GM12878 (cell line): ENCODE measurements around the gene CNIH1.

Experiments used
- CTCF ChIP-seq, 3 experiments: IDR thresholded peaks in 2 of 3; conservative IDR thresholded peaks in 1 of 3; 2 replicates each; pipeline ENCODE4 v1.5.1; 2011; ENCODE audit warnings: low read depth in 3 of 3, low read length in 3 of 3, mild to moderate bottlenecking in 3 of 3, control low read depth in 2 of 3, moderate library complexity in 2 of 3, inconsistent platforms in 1 of 3, mixed read lengths in 1 of 3; ENCODE audit not compliant: control insufficient read depth in 2 of 3, insufficient read depth in 1 of 3; ENCODE audit errors: extremely low read depth in 1 of 3
- EP300 ChIP-seq, 2 experiments: fragments of 150-350 bp in 1 of 2; IDR thresholded peaks; 2 replicates each; pipeline ENCODE4 v1.6.1; 2011 to 2012; ENCODE audit warnings: low read depth in 2 of 2, low read length in 2 of 2, borderline replicate concordance in 1 of 2, improper control_type of control experiment in 1 of 2, inconsistent platforms in 1 of 2; ENCODE audit not compliant: control insufficient read depth in 1 of 2
- JUND ChIP-seq: IDR thresholded peaks from 2 replicates; pipeline ENCODE4 v1.6.1; 2012; ENCODE audit warnings: low read depth, mild to moderate bottlenecking, low read length, improper control_type of control experiment, moderate library complexity
- RAD21 ChIP-seq: IDR thresholded peaks from 2 replicates; pipeline ENCODE4 v1.6.1; 2011; ENCODE audit warnings: mild to moderate bottlenecking, low read depth, low read length, moderate library complexity; ENCODE audit not compliant: insufficient read depth
- WRNIP1 ChIP-seq: IDR thresholded peaks from 2 replicates; pipeline ENCODE4 v1.6.1; 2011; ENCODE audit warnings: low read depth, low read length, improper control_type of control experiment, borderline replicate concordance
- ZBTB33 ChIP-seq: fragments of 450-650 bp; IDR thresholded peaks from 2 replicates; pipeline ENCODE4 v1.6.1; 2017; ENCODE audit warnings: mild to moderate bottlenecking

- no peak for TF ChIP-seq RAD21
- no peak for TF ChIP-seq EP300 (IDR thresholded peaks at IDR 0.05; ENCODE audit: borderline replicate concordance in 1 of 2, control insufficient read depth in 1 of 2, low read depth in 2 of 2, low read length in 2 of 2)
- TF ChIP-seq CTCF (IDR thresholded peaks at IDR 0.05 in 2 of 3, conservative IDR thresholded peaks at IDR 0.05 in 1 of 3; ENCODE audit: control insufficient read depth in 2 of 3, extremely low read depth in 1 of 3, insufficient read depth in 1 of 3, low read depth in 3 of 3, low read length in 3 of 3): no peak
- no peak for TF ChIP-seq ZBTB33
- no peak for TF ChIP-seq WRNIP1
- TF ChIP-seq JUND: no peak
Observed at GRCh38 chr14:54470701-54471100, 29.5 kb upstream of the CNIH1 start.
